KMS-11 (cell line): ENCODE results near the gene PLEKHA5.

Experiments
- H2AFZ ChIP-seq: fragments of 200-600 bp; sonication (generic); 2 replicates; pipeline ENCODE4 v1.6.1; 2016; ENCODE audit warnings: antibody characterized with exemption, mixed run types, low read depth
- H3K27ac ChIP-seq: fragments of 200-600 bp; sonication (generic); 2 replicates; pipeline ENCODE4 v1.6.1; 2016; ENCODE audit warnings: mild to moderate bottlenecking, mixed run types
- H3K27me3 ChIP-seq: fragments of 200-600 bp; sonication (generic); 2 replicates; pipeline ENCODE4 v1.6.1; 2017; ENCODE audit warnings: mild to moderate bottlenecking, low read depth, mixed run types, moderate library complexity; ENCODE audit not compliant: insufficient read depth
- H3K36me3 ChIP-seq: fragments of 200-600 bp; sonication (generic); 2 replicates; pipeline ENCODE4 v1.6.1; 2017; ENCODE audit warnings: mild to moderate bottlenecking, mixed run types; ENCODE audit not compliant: insufficient read depth
- H3K4me1 ChIP-seq: fragments of 200-600 bp; sonication (generic); 2 replicates; pipeline ENCODE4 v1.6.1; 2016; ENCODE audit warnings: mild to moderate bottlenecking, low read depth, mixed run types; ENCODE audit not compliant: poor library complexity, severe bottlenecking
- H3K4me2 ChIP-seq: fragments of 200-600 bp; sonication (generic); 2 replicates; pipeline ENCODE4 v1.7.0; 2016; ENCODE audit warnings: mild to moderate bottlenecking, mixed run types
- H3K4me3 ChIP-seq: fragments of 200-600 bp; sonication (generic); IDR thresholded peaks from 2 replicates; pipeline ENCODE4 v1.6.1; 2017; ENCODE audit warnings: low read depth, low read length, mixed read lengths; ENCODE audit not compliant: insufficient read depth
- H3K79me2 ChIP-seq: fragments of 200-600 bp; sonication (generic); 2 replicates; pipeline ENCODE4 v1.6.1; 2016; ENCODE audit warnings: low read depth, mixed run types; ENCODE audit not compliant: insufficient read depth
- H3K9ac ChIP-seq: fragments of 200-600 bp; sonication (generic); 2 replicates; pipeline ENCODE4 v1.6.1; 2016; ENCODE audit warnings: mild to moderate bottlenecking, mixed run types
- H4K20me1 ChIP-seq: fragments of 200-600 bp; sonication (generic); 2 replicates; pipeline ENCODE4 v1.6.1; 2016; ENCODE audit warnings: mild to moderate bottlenecking, mixed run types; ENCODE audit not compliant: insufficient read depth
- TF ChIP-seq, protein P1 (sequence below): fragments of 200-600 bp; sonication (generic); conservative IDR thresholded peaks from 2 replicates; pipeline ENCODE4 v1.6.1; 2017; ENCODE audit warnings: low read depth, mild to moderate bottlenecking, antibody characterized with exemption, low read length, moderate library complexity, mixed read lengths

Gene PLEKHA5

DNA sequence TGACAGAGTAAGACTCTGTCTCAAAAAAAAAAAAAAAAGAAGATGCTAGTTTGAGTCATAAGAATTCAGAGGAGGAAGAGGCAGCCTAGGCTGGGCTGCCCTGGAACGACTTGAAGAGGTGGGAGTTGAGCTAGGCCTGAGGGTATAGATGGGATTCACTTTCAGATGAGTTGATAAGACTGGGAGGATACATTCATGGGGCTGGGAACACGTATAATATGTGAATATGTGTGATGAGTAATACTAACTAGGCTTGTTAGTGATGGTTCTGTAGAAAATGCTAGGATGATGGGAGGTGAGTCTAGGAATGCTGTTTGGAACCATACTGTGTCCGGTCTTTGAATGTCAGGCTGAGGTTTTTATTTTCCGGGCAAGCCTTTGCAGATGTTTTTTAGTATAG, 9.0 kb downstream of the PLEKHA5 start:
- Histone ChIP-seq H2AFZ (no peak overlapping the region), H3K9ac (no peak overlapping the region), H3K4me3 (no peak overlapping the region), H4K20me1 (no peaks in the 10 kb centered on the region), H3K36me3 (no peaks in the 10 kb centered on the region), H3K27me3 (no peaks in the 10 kb centered on the region), H3K79me2 (no peaks in the 10 kb centered on the region), H3K4me1 (no peaks in the 10 kb centered on the region), H3K4me2 (no peak overlapping the region), H3K27ac (no peak overlapping the region)
- TF ChIP-seq, protein P1, sequence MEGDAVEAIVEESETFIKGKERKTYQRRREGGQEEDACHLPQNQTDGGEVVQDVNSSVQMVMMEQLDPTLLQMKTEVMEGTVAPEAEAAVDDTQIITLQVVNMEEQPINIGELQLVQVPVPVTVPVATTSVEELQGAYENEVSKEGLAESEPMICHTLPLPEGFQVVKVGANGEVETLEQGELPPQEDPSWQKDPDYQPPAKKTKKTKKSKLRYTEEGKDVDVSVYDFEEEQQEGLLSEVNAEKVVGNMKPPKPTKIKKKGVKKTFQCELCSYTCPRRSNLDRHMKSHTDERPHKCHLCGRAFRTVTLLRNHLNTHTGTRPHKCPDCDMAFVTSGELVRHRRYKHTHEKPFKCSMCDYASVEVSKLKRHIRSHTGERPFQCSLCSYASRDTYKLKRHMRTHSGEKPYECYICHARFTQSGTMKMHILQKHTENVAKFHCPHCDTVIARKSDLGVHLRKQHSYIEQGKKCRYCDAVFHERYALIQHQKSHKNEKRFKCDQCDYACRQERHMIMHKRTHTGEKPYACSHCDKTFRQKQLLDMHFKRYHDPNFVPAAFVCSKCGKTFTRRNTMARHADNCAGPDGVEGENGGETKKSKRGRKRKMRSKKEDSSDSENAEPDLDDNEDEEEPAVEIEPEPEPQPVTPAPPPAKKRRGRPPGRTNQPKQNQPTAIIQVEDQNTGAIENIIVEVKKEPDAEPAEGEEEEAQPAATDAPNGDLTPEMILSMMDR, result no peak

DNA sequence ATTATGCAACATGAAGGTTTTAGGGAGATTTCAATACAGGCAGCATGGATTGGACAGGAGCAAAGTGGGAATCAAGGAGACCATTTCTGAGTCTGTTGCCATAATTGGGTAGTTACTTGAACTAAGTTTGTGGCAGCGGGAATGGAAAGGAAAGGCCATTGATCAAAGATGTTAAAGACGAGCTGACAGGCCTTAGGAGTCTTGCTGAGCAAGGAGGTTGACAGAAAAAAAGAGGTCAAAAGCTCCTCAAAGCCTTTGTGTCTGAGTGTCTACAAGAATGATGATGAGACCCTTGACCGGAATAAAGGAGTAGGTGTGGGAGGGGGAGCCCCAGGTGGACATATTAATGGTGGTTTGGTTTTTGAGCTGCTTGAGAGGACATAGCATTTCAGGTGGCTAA, 9.4 kb downstream of the PLEKHA5 start:
- Histone ChIP-seq H3K4me3 (no peak overlapping the region), H3K27me3 (no peaks in the 10 kb centered on the region), H2AFZ (no peak overlapping the region), H3K9ac (no peak overlapping the region), H4K20me1 (no peaks in the 10 kb centered on the region), H3K36me3 (no peaks in the 10 kb centered on the region), H3K27ac (no peak overlapping the region), H3K4me2 (no peak overlapping the region), H3K79me2 (no peaks in the 10 kb centered on the region), H3K4me1 (no peaks in the 10 kb centered on the region)
- TF ChIP-seq, protein P1, result no peak

DNA sequence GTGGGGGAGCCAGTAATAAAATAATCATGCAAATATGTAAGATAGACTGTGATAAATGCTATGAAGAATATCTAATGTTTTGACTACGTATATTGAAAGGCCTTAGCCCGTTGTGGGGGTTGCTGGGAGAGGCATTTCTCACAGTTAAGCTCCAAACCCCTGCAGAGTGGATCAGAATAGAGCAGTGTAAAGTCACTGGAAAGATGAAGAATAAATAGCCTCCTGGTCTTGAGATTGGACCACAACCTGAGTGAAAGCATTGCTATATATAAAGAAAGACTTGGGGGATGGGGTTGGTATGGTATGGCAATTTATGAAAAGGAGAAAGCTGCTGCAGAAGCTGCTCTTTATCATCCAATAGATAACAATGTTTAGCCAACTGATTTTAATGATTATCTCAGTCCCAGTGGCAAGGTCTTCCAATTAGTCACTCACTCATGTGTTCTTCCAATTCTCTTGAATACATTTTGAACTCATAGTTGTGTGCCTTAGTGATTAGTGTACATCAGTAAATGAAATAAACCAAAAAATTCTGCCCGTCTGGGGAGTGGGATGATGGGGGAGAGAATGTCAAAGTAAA, 10.2 kb downstream of the PLEKHA5 start:
- Histone ChIP-seq H4K20me1 (no peaks in the 10 kb centered on the region), H2AFZ (no peak overlapping the region), H3K4me1 (no peaks in the 10 kb centered on the region), H3K9ac (no peak overlapping the region), H3K4me2 (no peak overlapping the region), H3K4me3 (no peak overlapping the region), H3K79me2 (no peaks in the 10 kb centered on the region), H3K27me3 (no peaks in the 10 kb centered on the region), H3K27ac (no peak overlapping the region), H3K36me3 (no peaks in the 10 kb centered on the region)
- TF ChIP-seq, protein P1, result no peak

DNA sequence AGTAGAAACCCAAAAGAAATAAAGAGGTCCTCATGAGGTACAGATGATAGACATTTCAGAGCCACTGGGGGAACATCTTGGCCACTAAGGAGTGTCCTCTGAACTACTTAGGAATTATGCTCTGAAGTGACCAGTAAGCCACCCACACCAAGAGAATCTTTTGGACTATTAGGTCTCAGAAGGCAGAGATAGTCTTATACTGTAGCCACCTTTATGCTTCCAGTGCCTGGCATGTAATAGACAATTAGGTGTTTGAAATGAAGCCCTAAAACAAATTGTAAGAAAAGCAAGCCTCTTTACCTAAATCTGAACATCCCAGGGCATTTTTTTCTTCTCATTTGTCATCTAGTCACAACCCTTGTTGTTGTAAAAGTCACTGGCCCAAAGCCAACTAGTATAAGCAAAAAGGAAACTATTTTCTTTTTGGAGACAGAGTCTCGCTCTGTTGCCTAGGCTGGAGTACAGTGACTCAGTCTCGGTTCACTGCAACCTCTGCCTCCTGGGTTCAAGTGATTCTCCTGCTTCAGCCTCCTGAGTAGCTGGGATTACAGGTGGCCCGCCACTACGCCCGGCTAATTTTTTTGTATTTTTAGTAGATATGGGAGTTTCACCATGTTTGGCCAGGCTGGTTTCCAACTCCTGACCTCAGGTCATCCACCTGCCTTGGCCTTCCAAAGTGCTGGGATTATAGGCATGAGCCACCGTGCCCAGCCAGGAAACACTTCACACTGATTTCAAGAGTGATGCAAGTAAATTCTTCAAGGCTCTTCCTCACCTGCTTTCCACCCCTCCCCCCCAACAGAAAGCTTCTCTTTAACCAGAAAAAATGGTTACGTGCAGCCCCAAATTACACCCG, 11.1 kb downstream of the PLEKHA5 start:
- Histone ChIP-seq H3K27ac (no peak overlapping the region), H3K9ac (no peak overlapping the region), H3K36me3 (no peaks in the 10 kb centered on the region), H3K79me2 (no peaks in the 10 kb centered on the region), H3K4me3 (no peak overlapping the region), H3K4me2 (no peak overlapping the region), H2AFZ (no peak overlapping the region), H4K20me1 (no peaks in the 10 kb centered on the region), H3K4me1 (no peaks in the 10 kb centered on the region), H3K27me3 (no peaks in the 10 kb centered on the region)
- TF ChIP-seq, protein P1, result no peak
